Adrenal gland (tissue), 12 donors: ENCODE data around the gene MKNK2. TPM values are rescaled to one million over a fixed set of nuclear protein-coding genes. Genes with fewer than 3 reads are reported as not detected.
"Not testable (repeated sequence)": the region's sequence is repeated elsewhere in the genome, so short reads cannot be mapped to it uniquely, and the experiment has no call there.

Experiments used
- DNase-seq, 7 donors: peaks; one replicate each; pipeline ENCODE4 v3.0.0-alpha.2; 2019 to 2020
- H3K27ac ChIP-seq, 5 donors: fragments of 200-600 bp; sonication (generic) in 4 of 5; 1 replicate in 3 of 5; 2 replicates in 2 of 5; pipeline versions ENCODE4 v1.5.1 to v1.8.0; 2016 to 2020; ENCODE audit warnings: mild to moderate bottlenecking in 1 of 5
- H3K27me3 ChIP-seq: fragments of 200-600 bp; 2 replicates; pipeline ENCODE4 v1.8.0; 2021
- H3K36me3 ChIP-seq, 2 donors: fragments of 200-600 bp; replicated peaks in 1 of 2; 1 replicate in 1 of 2; 2 replicates in 1 of 2; pipeline versions ENCODE4 v1.5.1 to v1.8.0; 2018 to 2022
- H3K4me1 ChIP-seq, 2 donors: fragments of 200-600 bp; replicated peaks in 1 of 2; 1 replicate in 1 of 2; 2 replicates in 1 of 2; pipeline versions ENCODE4 v1.5.1 to v1.8.0; 2018 to 2021
- H3K4me3 ChIP-seq, 4 donors: fragments of 200-600 bp; sonication (generic) in 3 of 4; one replicate each; pipeline ENCODE4 v1.5.1; 2016 to 2018
- H3K9me3 ChIP-seq, 3 donors: fragments of 200-600 bp; sonication (generic) in 1 of 3; replicated peaks in 1 of 3; 1 replicate in 2 of 3; 2 replicates in 1 of 3; pipeline versions ENCODE4 v1.5.1 to v1.8.0; 2016 to 2021
- POLR2A ChIP-seq, 2 donors: fragments of 450-650 bp; IDR thresholded peaks; one replicate each; pipeline ENCODE4 v1.6.1; 2017; ENCODE audit warnings: antibody characterized with exemption in 2 of 2, mild to moderate bottlenecking in 2 of 2, moderate library complexity in 1 of 2
- WGBS, 4 donors: extraction: QIAGEN DNeasy Blood & Tissue Kit in 2 of 4; methylation state at CpG; one replicate each; pipeline versions ENCODE4 v1.1.5 to v1.1.7; 2013 to 2017; 5-methylcytosine and 5-hydroxymethylcytosine counted together
- intact Hi-C, 2 donors: fragments of 100-400 bp; cut with DNase I; formaldehyde crosslinking; loops; one replicate each; pipeline versions ENCODE4 v1.14.1 to v1.15.0; 2022 to 2023
- polyA plus RNA-seq, 3 donors: library from polyadenylated mRNA; stranded (reverse); fragments of 200-250 nt in 2 of 3; fragments of 350-450 nt in 1 of 3; fragmentation: Illumina TruSeq in 1 of 3; extraction: RNeasy Lipid Tissue Mini Kit (QIAGEN cat#74804) in 1 of 3; gene quantifications; one replicate each; pipeline ENCODE4 v1.2.3, GENCODE V29; 2013 to 2014
- total RNA-seq, 9 donors: library from RNA; depleted of rRNA in 4 of 9; stranded (reverse); fragments of >200 nt in 4 of 9; fragments of 120-200 nt in 1 of 9; fragmentation: NEBNext Ultra II Directional in 1 of 9; extraction: Animal tissue kit (Norgen Biotek cat#: 25700) in 1 of 9; gene quantifications; one replicate each; pipeline versions ENCODE4 v1.1.0 to v1.2.4, GENCODE V29; 2013 to 2023
- TF ChIP-seq, protein P1 (sequence below), 6 experiments: fragments of 450-650 bp in 4 of 6; fragments of 200-600 bp in 2 of 6; sonication (generic) in 1 of 6; IDR thresholded peaks; 1 replicate in 5 of 6; 2 replicates in 1 of 6; pipeline versions ENCODE4 v1.5.1 to v1.8.0; 2016 to 2021; ENCODE audit warnings: antibody characterized with exemption in 6 of 6, mild to moderate bottlenecking in 2 of 6, moderate library complexity in 1 of 6
- donor health status: healthy with polysubstance abuse.
- donor health status: Bipolar disorder and iron deficiency.
- donor health status: DM: yes; HTN: yes; CAD: no.
- donor health status: DM: no; HTN: no; CAD: no.
- donor health status: DM: no; HTN: no; CAD: no.
- donor health status: DM: yes; HTN: yes; CAD: no.

Gene MKNK2
- total and polyA plus RNA-seq, 12 donors, result 25.5 to 440 (median 164) TPM

DNA sequence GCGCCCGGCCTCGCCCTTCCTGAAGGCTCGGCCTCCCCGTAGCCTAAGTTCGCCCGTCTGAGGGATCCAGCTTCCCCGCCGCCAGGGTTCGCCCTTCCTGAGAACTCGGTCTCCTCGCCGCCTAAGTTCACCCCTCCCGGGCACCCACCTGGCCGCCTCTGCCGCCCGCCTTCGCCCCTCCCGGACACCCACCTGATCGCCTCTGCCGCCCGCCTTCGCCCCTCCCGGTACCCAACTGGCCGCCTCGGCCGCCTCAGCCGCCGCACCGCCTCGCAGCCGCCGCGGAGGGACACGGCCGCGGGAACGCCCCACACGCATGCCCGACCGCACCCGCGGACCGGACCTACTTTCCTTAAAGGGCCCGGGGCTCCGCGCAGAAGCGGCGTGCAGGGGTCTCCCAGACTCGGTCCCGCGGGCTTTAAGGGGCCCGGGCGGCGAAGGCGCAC, 45.0 kb upstream of the MKNK2 start, which contains the start of gene MOB3A:
Gene MOB3A (minus strand): TSS at position 293 of the 446 bp plus-strand sequence. CDS start 17,766 bp downstream, outside the sequence.
- 0 to 1% (median 0%) methylated on average over 15 to 56 of the region's 56 CpGs for WGBS, 4 donors
- peaks cover 20 to 45% of the 10 kb centered on the region in 2 donors for H3K4me1 ChIP-seq
- peak in 6 of 7 donors; percentile 89 to 93 (median 92) for DNase-seq
- TF ChIP-seq, protein P1, sequence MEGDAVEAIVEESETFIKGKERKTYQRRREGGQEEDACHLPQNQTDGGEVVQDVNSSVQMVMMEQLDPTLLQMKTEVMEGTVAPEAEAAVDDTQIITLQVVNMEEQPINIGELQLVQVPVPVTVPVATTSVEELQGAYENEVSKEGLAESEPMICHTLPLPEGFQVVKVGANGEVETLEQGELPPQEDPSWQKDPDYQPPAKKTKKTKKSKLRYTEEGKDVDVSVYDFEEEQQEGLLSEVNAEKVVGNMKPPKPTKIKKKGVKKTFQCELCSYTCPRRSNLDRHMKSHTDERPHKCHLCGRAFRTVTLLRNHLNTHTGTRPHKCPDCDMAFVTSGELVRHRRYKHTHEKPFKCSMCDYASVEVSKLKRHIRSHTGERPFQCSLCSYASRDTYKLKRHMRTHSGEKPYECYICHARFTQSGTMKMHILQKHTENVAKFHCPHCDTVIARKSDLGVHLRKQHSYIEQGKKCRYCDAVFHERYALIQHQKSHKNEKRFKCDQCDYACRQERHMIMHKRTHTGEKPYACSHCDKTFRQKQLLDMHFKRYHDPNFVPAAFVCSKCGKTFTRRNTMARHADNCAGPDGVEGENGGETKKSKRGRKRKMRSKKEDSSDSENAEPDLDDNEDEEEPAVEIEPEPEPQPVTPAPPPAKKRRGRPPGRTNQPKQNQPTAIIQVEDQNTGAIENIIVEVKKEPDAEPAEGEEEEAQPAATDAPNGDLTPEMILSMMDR (IDR thresholded peaks at IDR 0.05), result peak; percentile 11 to 67 (median 56)
- TF ChIP-seq POLR2A (IDR thresholded peaks at IDR 0.05), result peak; percentile 66 to 76
- H3K9me3 ChIP-seq, result no peaks in the 10 kb centered on the region
- peak within 1 kb of the TSS; percentile 1 to 64 (median 54) for H3K4me3 ChIP-seq
- H3K27me3 ChIP-seq, result no peaks in the 10 kb centered on the region
- H3K27ac ChIP-seq, result peak within 1 kb of the TSS; percentile 75 to 93 (median 84)
- intact Hi-C loops, result no loop called here
- H3K36me3 ChIP-seq, result peaks cover 0 to 18% of the 10 kb centered on the region in 2 donors

DNA sequence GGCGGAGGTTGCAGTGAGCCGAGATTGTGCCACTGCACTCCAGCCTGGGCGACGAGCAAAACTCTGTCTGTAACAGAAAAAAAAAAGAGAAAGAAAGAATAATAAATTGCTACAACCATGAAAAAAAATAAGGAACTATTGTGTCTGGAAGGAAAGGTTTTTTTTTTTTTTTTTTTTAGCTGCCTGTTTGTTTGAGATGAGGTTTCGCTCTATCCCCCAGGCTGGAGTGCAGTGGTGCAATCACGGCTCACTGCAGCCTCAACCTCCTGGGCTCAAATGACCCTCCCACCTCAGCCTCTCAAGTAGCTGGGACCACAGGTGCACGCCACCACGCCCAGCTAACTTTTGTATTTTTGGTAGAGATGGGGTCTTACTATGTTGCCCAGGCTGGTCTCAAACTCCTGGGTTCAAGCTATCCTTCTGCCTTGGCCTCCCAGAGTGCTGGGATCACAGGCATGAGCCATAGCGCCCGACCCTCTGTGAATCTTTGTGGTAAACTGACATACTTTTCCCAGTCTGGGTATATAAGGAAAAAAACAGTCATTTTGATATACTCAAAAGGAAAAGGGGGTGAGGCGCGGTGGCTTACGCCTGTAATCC, 41.0 kb upstream of the MKNK2 start:
- Histone ChIP-seq H3K4me1 (peaks cover 16 to 73% of the 10 kb centered on the region in 2 donors), H3K27ac (peak overlapping the region in 4 of 5 donors; percentile 22 to 93 (median 72))
- intact Hi-C loops, result not testable (repeated sequence)

DNA sequence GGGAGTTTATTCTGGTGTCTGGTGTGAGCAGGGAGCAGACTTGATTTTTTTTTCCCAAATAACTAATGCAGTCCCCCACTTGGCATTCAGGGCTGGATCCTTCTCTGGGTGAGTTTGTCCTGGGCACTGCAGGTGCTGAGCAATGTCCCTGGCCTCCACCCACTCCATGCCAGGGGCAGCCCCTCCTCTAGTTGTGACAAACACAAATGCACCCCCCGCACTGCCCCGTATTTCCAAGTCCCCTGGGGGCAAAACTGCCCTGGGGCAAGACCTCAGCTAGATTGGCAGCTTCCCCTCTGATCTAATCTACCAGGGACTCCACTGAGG, 38.6 kb upstream of the MKNK2 start:
- Histone ChIP-seq H3K27me3 (no peaks in the 10 kb centered on the region), H3K9me3 (no peaks in the 10 kb centered on the region), H3K4me1 (peaks cover 3 to 72% of the 10 kb centered on the region in 2 donors), H3K36me3 (no peaks in the 10 kb centered on the region), H3K27ac (peak overlapping the region in 2 of 5 donors; percentile 85 to 93), H3K4me3 (no peak overlapping the region)
- TF ChIP-seq, protein P1 (IDR thresholded peaks at IDR 0.05), result no peak
- TF ChIP-seq POLR2A (IDR thresholded peaks at IDR 0.05), result no peak
- 50 to 80% (median 68%) methylated on average over 1 to 2 of the region's 2 CpGs; no CpG with 5 or more reads in 1 of the 4 donors for WGBS, 4 donors
- no peak for DNase-seq
- intact Hi-C loops, result no loop called here

More for the DNA sequence above, 41.0 kb upstream of the MKNK2 start:
- 86 to 91% (median 88%) methylated on average over 13 of the region's 13 CpGs for WGBS, 4 donors
- not testable (repeated sequence) for H3K36me3 ChIP-seq, H3K27me3 ChIP-seq, H3K9me3 ChIP-seq, DNase-seq, H3K4me3 ChIP-seq

DNA sequence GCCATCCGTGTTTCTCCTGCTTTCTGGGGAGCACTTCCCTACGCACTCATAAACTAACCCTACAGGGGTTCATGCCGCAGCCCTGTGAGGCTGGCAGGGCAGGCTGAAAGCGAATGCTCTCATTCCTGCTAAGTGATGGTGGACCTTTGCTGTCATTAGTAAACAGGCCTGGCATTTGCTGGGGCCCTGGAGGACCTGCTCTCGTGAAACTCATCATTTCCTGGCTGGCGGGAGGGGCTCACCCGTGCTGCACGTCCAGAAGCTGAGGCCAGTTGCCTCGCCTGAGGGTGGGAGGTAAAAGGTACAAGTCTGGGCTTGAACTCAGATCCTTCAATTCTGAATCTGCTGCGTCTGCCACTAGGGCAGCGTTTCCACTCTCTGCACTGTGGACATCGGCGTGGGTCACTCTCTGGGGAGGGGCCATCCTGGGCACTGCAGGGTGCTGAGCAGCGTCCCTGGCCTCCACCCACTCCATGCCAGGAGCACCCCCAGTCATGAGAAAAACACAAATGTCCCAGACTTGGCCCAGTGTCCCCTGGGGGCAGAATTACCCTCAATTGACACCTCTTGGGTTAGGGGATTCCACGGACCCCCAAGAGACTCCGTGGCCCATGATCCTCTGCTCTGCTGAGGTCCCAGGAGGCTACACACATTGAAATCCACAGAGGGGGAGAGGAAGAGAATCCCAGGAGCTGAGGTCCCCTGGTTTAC, 38.1 kb upstream of the MKNK2 start:
- TF ChIP-seq POLR2A (IDR thresholded peaks at IDR 0.05), result no peak
- TF ChIP-seq, protein P1 (IDR thresholded peaks at IDR 0.05), result no peak
- H3K4me3 ChIP-seq, result no peak overlapping the region
- no peaks in the 10 kb centered on the region for H3K27me3 ChIP-seq
- no peaks in the 10 kb centered on the region for H3K36me3 ChIP-seq
- H3K27ac ChIP-seq, result peak overlapping the region in 2 of 5 donors; percentile 85 to 93
- H3K9me3 ChIP-seq, result no peaks in the 10 kb centered on the region
- WGBS, 4 donors, result 69 to 87% (median 72%) methylated on average over 4 to 16 of the region's 16 CpGs
- H3K4me1 ChIP-seq, result peaks cover 0 to 67% of the 10 kb centered on the region in 2 donors
- intact Hi-C loops, result no loop called here
- DNase-seq, result peak in 1 of 7 donors; percentile 72
